Measurements from ENCODE around the gene PCA3.
A peak's percentile ranks its signal among the peaks of the same experiment; 100 is the strongest.

The PCA3 gene

DNA sequence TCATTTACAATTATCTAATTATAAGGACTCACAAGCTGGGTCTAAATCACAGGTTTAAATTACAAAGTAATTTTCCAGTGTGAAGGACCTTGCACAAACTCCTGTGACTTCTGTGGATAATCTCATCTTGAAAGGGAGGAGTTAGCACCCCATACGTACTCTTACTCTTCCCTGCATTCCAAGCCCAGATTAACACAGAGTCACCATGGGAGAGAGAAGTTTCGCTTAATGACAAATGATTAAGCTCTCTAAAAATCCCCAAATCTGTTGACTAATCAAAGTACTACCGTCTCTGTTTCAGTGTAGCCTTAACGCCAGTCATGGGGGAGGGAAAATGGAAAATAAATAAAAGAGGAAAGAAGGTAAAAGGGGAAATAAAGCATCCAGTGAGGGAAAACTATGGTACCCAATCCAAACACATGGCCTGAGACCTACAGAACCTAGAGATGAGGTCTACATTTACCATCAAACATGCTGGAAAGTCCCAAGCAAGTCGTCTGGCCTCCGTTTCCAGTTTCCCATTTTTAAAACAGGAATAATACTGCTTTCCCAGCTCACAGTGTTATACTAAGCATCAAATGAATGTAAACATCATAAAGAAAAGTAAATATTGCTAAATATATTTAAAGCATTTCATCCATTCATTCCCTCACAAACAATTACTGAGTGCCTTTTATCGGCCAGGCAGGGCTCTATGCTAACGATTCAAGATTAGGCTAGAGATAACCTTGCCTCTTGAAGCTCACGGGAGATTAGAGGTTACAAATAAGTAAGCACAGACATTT lies 63.2 kb downstream of the PCA3 start:
- no peak for DNase-seq (ENCODE audit: low read depth)

- no peak for DNase-seq (ENCODE audit: low read depth)
These were observed 64.2 kb downstream of the PCA3 start for GRCh38 chr9:76828447-76828846.

DNA sequence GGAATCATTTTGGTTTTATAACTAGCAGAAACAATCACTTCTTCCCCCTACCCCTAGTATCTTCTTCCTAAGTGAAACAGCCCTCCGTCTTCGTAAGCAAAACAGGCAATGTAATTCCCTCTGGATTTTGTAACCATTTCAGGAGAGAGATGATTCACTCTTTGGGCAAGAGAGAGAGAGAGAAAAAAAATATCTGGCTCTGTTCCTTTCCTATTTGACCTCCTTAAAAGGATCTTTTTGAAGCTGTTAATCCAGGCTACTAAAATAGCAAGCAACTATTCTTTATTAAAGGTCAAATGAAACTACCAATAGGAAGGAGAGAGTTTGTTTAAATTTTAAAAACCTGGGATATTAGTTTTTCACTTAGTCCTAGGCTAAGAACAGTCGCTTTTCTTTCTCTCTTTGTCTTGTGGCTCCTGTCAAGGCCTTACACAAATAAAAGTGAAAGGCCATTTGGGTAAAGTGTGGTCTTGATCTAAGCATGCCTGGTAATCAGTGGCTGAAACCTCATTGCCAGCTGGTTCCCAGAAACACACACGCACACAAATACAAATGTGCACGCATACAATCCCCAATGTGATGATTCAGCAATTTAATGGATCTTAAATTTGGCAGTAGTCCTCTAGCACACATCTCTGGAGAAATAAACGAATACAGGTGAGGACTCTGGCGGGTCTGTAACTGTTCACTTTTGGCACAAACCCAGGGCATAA lies 71.5 kb downstream of the PCA3 start:
- peak; percentile 73 for DNase-seq (ENCODE audit: low read depth)
